IgD-negative memory B cell (primary cell): ENCODE measurements around the gene TRUB1. TPM values are rescaled to one million over a fixed set of nuclear protein-coding genes. Genes with fewer than 3 reads are reported as not detected.

Experiments
- H3K27ac Mint-ChIP-seq, 3 donors: one replicate each; pipeline ENCODE4 v1.8.0; 2020 to 2022; ENCODE audit warnings: mild to moderate bottlenecking in 3 of 3, mixed read lengths in 3 of 3, moderate library complexity in 1 of 3
- H3K27me3 Mint-ChIP-seq: one replicate; pipeline ENCODE4 v1.8.0; 2021; ENCODE audit warnings: mixed read lengths
- H3K36me3 Mint-ChIP-seq: one replicate; pipeline ENCODE4 v1.8.0; 2020; ENCODE audit warnings: mild to moderate bottlenecking, mixed read lengths
- H3K4me1 Mint-ChIP-seq, 3 donors: one replicate each; pipeline ENCODE4 v1.8.0; 2020 to 2022; ENCODE audit warnings: mixed read lengths in 3 of 3, mild to moderate bottlenecking in 1 of 3
- H3K4me3 Mint-ChIP-seq, 4 donors: one replicate each; pipeline ENCODE4 v1.8.0; 2020 to 2022; ENCODE audit warnings: mild to moderate bottlenecking in 4 of 4, mixed read lengths in 4 of 4, moderate library complexity in 3 of 4
- H3K9me3 Mint-ChIP-seq, 3 donors: one replicate each; pipeline ENCODE4 v1.8.0; 2020 to 2021; ENCODE audit warnings: mixed read lengths in 3 of 3, mild to moderate bottlenecking in 1 of 3
- polyA plus RNA-seq: library from polyadenylated mRNA; unstranded; fragments of 300-500 nt; fragmentation: Illumina TruSeq; gene quantifications from one replicate; pipeline ENCODE4 v1.2.3, GENCODE V29; 2021

The TRUB1 gene
- polyA plus RNA-seq, 1 donor from 2014 or later, result 14.6 TPM

DNA sequence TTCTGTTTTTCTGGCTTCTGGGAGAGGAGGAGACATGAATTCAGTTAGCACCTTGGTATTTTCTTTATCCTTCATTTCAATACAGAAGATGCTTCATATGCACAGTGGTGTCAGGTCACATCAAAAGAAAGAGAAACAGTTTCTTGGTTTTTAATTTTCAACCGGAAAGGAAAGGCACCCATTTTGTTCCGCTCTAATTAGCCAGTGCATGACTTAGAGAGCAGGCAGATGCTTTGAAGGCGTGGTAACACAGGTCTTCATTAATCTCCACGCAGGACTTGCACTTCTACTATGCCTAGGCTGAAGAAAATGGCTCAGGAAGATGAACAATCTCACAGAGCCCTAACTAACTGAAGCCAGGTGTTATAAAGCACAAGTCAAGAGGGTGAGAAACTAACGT is 84.7 kb downstream of the TRUB1 start:
- H3K36me3 Mint-ChIP-seq, result peaks cover 2% of the 10 kb centered on the region
- H3K4me3 Mint-ChIP-seq, result peak overlapping the region in 2 of 4 donors; percentile 2 to 70
- H3K4me1 Mint-ChIP-seq, result peaks cover 7 to 12% (median 8%) of the 10 kb centered on the region in 3 donors
- H3K27me3 Mint-ChIP-seq, result no peaks in the 10 kb centered on the region
- H3K27ac Mint-ChIP-seq, result peak overlapping the region in 2 of 3 donors; percentile 59 to 72
- no peaks in the 10 kb centered on the region for H3K9me3 Mint-ChIP-seq

GRCh38 chr10:115023715-115024114 is 85.7 kb downstream of the TRUB1 start:
- no peaks in the 10 kb centered on the region for H3K27me3 Mint-ChIP-seq
- no peak overlapping the region for H3K4me3 Mint-ChIP-seq
- peaks cover 2% of the 10 kb centered on the region for H3K36me3 Mint-ChIP-seq
- H3K27ac Mint-ChIP-seq, result no peak overlapping the region
- H3K9me3 Mint-ChIP-seq, result no peaks in the 10 kb centered on the region
- peaks cover 7 to 9% (median 8%) of the 10 kb centered on the region in 3 donors for H3K4me1 Mint-ChIP-seq

DNA sequence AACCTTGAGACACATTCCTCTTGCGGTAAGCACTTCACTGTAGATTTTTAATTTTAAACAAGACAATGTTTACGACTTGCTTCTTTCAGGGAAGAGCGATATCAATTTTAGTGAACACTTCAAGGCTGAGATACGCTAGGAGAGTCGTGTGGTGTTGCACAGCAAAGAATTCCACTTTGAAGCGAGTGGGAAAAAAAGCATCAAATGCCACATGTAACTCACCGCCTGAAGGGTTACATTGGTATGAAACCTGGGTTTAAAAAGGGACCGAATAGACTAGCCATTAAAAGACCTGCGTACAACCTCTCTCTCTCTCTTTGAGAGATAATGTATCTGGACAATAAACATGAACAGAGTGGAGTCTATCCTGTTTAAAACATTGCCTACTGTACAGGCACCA is 86.4 kb downstream of the TRUB1 start:
- Mint-ChIP-seq H3K4me3 (no peak overlapping the region), H3K27ac (no peak overlapping the region), H3K36me3 (no peaks in the 10 kb centered on the region), H3K27me3 (no peaks in the 10 kb centered on the region), H3K4me1 (peaks cover 6 to 7% (median 7%) of the 10 kb centered on the region in 3 donors), H3K9me3 (no peaks in the 10 kb centered on the region)

GRCh38 chr10:115026056-115026745 is 88.2 kb downstream of the TRUB1 start:
- Mint-ChIP-seq H3K9me3 (no peaks in the 10 kb centered on the region), H3K36me3 (no peaks in the 10 kb centered on the region), H3K4me3 (no peak overlapping the region), H3K4me1 (peaks cover 6 to 7% (median 7%) of the 10 kb centered on the region in 3 donors), H3K27ac (no peak overlapping the region), H3K27me3 (no peaks in the 10 kb centered on the region)

DNA sequence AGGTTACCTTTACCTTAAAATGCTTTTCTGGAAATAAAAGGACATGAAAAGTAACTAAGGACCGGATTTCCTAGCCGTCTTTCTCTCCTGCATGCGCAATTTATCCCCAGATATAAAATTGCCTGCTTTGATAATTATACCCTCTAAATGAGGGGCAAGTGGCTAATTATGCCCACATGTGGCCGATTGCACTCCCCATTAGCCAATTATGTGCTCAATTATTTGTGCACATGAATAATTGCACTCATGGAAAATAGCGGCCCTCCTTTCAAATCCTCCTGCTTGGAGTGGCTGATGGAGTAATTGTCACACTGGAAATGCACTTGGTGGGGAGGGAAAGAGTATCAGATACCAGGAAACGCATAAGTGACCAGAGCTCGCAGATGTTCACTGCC is 88.7 kb downstream of the TRUB1 start:
- Mint-ChIP-seq H3K27ac (no peak overlapping the region), H3K4me1 (peaks cover 6 to 7% (median 7%) of the 10 kb centered on the region in 3 donors), H3K4me3 (no peak overlapping the region), H3K36me3 (no peaks in the 10 kb centered on the region), H3K27me3 (no peaks in the 10 kb centered on the region), H3K9me3 (no peaks in the 10 kb centered on the region)

Other genes starting within 250 kb of the TRUB1 start
- 8.8 TPM for gene FHIP2A, start 116.4 kb upstream of the TRUB1 start, polyA plus RNA-seq
- gene ATRNL1, start 155.2 kb downstream of the TRUB1 start, polyA plus RNA-seq, result 2.5 TPM